NCI-H748 (cell line): Measurements from ENCODE around the gene PLLP.

Experiments
- DNase-seq: peaks from one replicate; lab custom pipeline; 2025; ENCODE audit not compliant: unreplicated experiment; lab: John Stamatoyannopoulos, UW

Gene PLLP, protein sequence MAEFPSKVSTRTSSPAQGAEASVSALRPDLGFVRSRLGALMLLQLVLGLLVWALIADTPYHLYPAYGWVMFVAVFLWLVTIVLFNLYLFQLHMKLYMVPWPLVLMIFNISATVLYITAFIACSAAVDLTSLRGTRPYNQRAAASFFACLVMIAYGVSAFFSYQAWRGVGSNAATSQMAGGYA

DNA sequence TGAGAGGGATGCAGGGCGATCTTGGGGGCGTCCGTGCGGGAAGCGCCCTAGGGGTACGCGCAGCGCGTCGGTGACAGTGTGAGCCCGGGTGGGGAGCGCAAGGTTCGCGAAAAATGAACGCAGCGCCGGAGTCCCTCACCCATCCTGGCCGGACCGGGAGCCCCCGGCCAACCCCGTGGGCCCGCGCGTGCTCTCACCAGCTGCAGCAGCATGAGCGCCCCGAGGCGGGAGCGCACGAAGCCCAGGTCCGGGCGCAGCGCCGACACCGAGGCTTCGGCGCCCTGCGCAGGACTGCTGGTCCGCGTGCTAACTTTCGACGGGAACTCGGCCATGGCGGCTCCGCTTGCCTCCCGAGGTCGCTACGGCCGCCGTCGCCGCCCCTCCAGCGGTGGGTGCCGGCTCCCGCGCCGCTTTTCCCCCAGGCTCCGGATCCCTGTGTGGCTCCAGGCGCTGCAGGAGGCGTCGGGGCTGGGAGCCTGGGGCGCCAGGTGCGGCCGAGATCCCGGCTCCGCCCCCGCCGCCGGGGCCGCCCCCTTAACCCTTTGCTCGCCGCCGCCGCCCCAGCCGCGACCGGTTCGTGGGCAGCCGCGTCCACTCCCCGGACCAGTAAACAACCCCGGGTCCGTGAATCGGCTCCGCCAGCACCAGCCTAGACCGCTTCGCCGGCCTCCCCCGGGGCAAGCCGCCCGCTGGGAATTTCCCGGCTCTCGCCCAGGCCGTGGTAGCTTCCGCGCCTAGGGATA, at the start of gene PLLP:
Gene PLLP, minus strand, starts transcription at position 464 of the 743 bp plus-strand sequence. Its CDS starts 132 bp downstream, at position 332.
- DNase-seq, result peak; percentile 53

DNA sequence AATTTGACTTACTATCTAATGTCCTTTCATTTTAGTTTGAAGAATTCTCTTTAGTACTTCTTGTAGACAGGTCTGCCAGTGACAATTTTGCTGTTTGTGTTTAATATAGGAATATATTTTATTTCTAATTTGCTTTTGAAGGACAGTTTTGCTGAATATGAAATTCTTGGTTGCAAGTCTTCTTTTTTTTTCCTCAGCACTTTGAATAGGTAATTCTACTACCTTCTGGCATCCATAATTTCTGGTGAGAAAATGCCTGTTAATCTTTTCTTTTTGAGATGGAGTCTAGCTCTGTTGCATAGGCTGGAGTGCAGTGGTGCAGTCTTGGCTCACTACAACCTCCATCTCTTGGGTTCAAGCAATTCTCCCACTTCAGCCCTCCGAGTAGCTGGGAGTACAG, 48.9 kb upstream of the PLLP start:
- DNase-seq, result no peak

DNA sequence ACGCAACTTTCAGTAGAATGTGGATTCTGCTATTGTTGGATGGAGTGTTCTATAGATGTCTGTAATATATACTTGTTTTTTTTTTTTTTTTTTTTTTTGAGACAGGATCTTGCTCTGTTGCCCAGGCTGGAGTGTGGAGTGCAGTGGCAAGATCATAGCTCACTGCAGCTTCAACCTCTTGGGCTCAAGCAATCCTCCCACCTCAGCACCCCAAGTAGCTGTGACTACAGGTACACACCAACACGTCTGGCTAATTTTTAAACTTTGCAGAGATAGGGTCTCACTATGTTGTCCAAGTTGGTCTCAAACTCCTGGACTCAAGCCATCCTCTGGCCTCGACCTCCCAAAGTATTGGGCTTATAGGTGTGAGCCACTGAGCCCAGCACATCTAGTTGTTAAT, 46.9 kb upstream of the PLLP start:
- no peak for DNase-seq

DNA sequence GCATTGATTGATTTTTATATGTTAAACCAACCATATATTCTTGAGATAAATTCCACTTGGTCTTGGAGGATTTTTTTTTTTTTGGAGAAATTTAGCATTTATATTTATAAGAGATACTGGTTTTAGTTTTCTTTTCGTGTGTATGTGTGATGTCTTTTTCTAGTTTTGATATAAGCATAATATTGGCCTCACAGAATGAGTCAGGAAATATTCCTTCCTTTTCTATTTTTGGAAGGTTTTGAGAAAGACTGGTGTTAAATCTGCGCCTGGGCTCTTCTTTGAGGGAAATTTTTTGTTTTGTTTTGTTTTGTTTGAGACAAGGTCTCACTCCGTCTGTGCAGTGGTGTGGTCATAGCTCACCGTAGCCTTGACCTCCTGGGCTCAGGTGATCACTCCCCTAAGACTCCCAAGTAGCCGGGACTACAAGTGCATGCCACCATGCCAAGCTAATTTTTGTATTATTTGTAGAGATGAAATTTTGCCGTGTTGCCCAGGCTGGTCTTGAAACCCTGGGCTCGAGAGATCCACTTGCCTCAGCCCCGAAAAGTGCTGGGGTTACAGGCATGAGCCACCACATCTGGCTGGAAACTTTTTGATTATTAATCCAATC, 45.4 kb upstream of the PLLP start:
- DNase-seq, result no peak

DNA sequence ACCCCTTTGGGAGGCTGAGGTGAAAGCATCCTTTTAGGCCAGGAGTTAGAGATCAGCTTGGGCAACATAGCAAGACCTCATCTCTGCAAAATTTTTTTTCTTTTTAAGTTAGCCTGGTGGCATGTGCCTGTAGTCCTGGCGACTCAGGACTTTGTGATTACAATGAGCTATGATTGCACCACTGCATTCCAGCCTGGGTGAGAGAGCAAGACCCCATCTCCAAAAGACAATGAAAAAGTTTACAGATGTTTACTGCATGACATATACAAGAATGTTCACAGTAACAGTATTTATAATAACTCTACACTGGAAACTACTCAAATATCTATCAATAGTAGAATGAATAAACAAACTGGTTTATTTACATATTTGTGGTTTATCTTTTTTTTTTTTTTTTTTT, 41.0 kb upstream of the PLLP start:
- no peak for DNase-seq

DNA sequence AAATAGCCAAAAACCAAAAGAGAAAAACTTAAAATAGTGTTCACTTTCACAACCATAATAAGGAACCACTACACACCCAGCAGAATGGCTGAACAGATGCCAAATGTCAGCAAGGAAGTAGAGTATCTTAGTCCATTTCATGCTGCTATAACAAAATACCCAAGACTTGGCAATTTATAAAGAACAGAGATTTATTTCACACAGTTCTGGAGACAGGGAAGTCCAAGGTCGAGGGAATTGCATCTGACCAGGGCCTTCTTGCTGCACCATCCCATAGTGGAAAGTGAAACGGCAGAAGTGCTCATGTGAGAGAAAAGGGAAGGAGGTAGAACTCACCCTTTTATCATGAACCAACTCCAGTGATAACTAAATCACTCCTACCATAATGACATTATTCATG, 40.3 kb upstream of the PLLP start:
- DNase-seq, result no peak

DNA sequence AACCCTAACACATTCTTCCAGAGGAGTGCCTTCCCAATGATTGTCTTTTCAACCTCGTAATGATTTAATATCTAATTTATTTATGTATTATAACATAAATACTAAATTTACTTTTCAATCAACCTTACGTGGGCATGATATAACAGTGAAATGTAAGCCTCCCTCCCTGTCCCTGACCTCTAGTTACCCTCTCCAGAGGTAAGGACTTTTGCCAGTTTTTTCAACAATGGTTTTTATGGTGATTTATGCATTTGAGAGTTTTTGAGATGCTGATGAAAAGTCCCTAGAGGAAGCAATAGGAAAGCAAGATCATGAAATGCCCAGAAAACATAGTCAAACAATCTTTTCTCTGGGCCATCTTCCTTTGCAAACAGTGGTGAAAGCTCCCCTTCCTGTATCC, 35.2 kb upstream of the PLLP start:
- DNase-seq, result no peak

DNA sequence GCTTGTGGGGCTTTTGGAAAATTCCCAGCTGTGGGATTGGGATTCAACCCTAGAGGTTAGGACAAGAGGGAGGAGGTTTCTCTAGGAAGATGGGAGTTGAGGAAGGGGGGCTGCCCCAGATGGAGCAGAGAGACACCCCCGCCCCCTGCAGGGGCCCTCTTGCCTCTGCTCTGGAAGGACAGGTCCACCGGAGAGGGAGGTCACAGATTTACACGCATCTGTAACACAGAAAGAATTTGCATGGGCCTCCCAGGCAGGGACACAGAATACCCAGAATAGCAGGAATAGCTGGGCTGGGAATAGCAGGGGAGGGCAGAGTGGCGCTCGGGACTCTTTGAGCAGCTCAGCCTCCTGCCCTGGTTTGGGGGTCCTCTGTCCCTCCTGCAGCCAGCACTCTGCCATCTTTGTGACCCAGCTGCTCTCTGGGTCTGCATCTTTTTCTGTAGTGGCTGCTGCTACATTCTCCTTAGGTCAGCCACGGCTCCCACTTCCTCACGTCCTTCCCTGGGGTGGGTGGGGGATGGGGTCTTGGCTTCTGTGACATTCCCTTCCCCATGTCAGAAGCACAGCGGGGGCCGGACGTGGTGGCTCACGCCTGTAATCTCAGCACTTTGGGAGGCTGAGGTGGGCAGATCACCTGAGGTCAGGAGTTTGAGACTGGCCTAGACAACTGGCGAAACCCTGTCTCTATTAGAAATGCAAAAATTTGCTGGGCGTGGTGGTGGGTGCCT, 33.9 kb upstream of the PLLP start:
- DNase-seq, result no peak

DNA sequence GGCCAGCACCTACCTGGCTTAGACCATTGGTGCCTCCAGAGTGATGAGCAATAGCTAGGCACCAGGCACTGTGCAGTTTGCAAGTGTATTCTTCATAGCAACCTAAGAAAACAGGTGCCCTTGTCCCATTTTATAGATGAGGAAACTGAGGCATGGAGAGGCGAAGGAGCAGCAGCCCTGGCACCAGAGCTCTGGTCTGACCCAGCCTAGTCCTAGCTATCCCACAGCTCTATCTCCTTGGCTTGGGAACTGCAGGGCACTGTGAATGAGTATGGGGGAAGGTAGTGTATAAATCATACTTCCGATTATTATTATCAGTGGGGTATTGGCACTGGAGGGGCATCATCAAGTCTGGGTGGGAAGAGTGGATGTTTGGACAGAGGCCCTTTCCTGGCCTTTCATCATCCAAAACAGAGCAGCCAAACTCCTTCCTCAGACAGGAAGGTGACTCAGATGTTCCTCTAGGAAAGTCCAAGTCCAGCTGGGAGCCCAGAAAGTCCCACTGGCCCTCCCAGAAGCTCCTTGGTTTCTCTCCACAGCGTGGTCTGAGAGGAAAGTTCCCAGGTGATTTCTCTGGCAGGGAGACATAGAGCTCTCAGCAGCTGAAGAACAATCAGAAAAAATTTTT, 32.0 kb upstream of the PLLP start:
- no peak for DNase-seq

DNA sequence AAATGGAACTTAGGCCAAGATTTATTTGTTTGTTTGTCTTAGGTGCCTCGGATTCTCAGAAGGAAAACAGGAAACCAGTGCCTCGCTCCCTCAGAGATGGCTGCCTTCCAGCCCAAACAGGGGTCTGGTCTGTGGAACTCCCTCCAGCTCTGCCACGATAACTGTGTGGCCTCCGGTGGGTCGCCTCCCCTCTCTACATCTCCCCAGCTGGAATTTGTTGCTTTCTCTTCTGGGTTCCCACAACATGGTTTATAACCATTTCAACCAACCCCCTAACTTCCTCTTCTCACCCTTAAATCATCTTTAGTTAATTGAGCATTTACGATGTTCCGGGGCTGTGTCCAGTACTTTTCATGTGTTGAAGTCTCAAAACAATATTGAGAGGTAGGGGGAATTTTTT, 30.9 kb upstream of the PLLP start:
- no peak for DNase-seq

DNA sequence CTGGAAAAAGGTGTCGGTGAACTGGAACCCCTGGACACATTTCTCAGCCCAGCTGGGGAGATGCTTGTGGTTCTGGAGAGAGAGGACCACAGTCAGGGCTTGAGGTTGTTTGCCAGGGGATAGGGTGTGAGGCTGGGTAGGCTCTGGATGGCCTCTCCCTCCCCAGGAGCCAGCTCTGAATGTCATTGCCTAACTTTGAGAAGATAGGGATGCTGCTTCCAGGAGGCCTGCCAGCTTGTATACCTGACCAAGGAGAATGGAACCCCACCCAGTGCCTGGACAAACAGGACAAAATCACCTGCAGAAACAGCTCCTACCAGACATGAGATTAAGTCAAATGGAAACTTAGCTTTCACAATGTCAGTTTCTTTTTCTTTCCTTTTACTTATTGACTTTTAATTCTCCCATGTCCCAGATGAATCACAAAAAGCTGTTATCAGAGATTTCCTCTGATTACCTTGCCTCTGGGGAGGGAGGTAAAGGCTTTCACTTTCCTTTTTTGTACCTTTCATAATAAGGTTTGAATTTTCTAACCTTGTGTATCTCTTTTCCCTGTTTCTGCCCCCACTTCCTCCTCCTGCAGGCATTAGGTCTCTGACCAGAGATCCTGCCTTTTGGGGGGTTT, 29.8 kb upstream of the PLLP start:
- no peak for DNase-seq

DNA sequence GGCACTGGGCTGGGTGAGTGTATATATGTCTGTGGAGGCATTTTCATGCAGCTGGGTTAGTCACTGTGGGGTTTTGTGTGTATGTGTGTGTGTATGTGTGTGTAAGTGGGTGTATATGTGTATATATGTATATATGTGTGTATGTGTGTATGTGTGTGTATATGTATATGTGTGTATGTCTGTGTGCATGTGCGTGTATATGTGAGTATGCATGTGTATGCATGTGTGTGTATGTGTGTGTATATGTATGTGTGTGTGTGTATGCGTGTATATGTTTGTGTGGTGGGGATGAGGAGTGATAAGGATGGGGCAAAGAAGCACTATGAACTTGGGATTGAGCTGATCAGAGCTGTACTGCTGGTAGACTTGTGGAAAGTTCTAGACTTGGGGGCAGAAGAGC, 29.0 kb upstream of the PLLP start:
- DNase-seq, result no peak

DNA sequence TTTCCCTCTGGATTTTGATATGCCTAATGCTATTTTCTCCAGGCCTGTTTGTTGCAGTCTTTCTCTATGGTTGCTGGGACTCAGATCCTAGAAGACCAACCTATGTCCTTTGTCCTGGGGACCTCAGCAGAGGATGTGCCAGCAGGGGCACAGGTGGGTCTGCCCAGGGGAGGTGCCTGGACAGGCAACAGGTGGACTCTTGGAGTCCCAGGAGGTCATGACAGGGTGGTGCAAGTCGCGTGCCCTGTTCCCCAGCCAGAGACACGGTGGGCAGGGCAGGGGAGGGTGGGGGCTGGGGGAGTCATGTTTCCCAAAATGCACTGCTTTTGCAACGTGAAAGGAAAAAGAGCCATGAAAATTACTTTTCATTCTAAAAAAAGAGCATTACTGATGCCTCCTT, 26.3 kb upstream of the PLLP start:
- no peak for DNase-seq

DNA sequence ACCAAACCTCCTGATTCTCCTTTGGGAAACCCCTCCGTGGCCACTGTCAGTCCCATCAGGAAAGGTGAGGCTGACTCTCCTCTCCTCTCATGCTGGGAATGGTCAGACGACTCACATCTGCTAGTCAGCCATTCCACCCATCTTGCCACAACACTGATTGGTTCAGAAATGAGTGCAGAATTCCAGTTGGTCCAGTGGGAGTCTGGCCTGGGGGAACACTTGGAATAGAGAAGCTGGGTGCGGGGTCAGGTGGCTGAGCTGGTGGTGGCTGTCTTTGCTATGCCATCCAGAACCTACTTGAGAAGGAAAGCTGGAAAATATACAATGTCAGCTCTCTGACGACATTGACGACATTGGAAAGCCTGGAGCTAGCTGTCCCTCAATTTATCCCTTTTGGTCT, 23.6 kb upstream of the PLLP start:
- no peak for DNase-seq

DNA sequence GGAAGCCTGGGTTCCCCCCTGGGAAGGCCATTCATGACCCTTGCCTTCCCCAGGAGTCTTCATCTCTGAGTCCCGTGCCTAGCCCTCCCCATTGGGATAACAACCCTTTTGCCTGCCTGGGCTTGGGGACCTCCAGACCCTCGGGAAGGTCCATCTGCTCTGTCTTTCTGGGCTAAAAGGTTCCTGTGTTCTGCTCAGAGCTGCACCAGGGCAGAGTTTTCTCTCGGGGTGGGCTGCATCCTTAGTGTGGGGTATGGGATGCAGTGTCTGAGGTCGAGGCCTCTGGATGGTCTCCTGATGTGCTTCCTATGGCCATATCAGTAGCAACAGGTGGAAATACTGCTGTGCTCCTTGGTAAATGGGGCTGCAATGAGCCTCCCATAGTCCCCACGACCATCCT, 22.9 kb upstream of the PLLP start:
- no peak for DNase-seq

DNA sequence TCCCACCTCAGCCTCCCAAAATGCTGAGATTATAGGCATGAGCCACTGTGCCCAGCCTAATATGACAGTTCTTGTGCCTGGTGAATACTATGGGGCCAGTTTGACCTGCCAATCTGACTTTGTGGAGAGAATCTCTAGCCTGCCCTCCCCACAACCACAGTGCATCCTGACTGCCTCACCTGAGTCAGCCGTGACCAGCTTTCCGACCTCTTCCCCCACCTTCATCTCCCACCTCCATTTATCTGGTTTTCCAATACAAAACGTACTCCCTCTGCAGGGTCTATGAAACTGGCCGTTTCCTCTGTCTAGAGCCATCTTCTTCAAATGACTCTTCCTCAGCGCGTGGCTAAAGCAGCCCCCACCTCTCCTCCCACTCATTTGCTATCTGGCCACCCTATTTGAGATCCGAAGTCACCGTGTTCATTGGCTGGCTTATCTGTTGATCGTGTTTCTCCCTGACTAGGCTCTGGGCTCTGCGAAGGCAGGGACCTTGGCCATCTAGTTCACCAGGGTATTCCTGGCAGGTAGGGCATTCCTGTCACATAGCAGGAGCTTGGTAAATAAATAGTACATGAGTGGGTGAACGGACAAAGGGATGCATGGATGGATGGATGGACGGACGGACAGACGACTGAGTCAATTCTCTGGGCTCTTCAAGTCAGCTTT, 22.3 kb upstream of the PLLP start:
- DNase-seq, result no peak

DNA sequence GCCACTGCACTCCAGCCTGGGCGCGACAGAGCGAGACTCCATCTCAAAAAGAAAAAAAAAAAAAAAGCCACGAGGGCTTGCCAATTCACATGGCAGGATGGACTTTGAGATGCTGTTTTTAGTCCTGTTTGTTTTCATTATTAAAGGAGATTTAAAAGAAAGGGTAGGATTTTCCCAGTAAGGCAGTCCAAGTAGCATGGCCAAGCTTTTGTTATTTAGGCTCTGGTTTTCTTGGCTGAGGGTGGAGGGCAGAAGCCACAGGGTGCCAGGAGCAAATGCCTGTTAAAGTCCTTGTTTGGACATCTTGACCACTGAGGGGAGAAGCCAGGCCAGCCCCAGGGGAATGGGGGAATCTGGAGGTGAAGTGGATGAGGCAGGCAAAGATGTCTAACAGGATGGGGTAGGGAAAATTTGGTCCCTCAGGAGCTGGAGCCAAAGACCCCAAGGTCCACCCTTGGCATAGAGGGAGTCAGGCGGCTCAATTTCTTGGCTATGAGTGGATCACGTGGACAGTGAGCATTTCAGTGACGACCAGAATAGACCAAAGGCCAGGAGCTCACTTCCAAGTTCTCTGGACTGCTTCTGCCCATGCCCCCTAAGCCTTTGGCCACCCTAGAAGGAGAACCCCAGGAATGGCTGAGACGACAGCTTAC, 20.8 kb upstream of the PLLP start:
- DNase-seq, result no peak

DNA sequence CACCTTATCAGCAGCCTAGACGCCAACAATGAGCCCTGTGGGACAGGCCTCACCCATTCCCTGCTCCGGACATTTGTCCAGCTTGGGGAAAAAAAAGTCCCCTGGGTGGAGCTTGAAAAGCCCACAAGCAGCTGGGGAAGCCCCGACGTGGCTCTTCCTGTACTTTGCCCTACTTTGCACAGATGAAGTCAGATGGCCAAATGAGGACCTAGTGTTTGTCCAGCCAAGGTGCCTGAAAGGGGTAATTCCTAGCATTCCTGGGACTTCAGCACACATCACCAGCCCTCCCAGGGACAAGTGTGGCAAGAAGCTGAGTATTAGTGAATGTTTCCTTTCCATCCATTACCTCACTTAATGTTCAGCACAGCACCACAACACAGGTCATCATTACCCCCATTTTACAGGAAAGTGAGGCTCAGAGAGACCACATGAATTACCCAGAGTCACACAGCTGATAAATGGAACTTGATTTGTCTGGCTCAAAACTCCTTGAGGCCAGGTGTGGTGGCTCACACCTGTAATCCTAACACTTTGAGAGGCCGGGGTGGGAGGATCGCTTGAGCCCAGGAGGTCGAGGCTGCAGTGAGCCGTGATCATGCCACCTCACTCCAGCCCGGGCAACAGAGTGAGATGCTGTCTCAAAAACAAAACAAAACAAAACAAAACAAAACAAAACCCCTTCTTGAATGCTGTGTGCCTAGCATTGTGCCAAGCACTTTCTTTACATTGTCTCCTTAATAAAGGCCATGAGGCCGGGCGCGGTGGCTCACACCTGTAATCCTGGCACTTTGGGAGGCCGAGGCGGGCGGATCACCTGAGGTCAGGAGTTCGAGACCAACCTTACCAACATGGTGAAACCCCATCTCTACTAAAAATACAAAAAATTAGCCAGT, 19.9 kb upstream of the PLLP start:
- no peak for DNase-seq

DNA sequence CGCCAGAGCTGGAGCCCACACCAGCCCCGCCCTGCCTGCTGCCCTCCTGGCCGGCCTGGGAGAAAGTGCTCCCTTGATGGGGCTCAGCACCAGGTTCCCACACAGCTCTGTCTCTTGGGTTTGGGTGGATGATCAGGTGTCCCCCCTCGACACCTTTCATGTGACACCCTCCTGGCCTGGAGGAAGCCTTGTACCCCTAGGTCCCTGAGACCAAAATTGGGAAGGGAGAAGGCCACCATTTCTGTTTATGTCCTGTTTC, 19.4 kb upstream of the PLLP start:
- DNase-seq, result no peak
